Fibroblast of villous mesenchyme (primary cell): ENCODE measurements around the gene SEMA4G. TPM values are rescaled to one million over a fixed set of nuclear protein-coding genes. Genes with fewer than 3 reads are reported as not detected.

Source experiments
- DNase-seq: peaks from one replicate; pipeline ENCODE4 v3.0.0-alpha.2; 2010; ENCODE audit warnings: low read depth
- H3K4me3 ChIP-seq: 2 replicates; pipeline ENCODE4 v1.5.1; 2011; ENCODE audit warnings: low read depth, mild to moderate bottlenecking, low read length
- total RNA-seq: library from RNA; depleted of rRNA; stranded (reverse); fragments of >200 nt; gene quantifications from 2 replicates; pipeline ENCODE4 v1.2.3, GENCODE V29; 2012
- TF ChIP-seq, protein P1 (sequence below): IDR thresholded peaks from 2 replicates; pipeline ENCODE4 v1.5.1; 2012; ENCODE audit warnings: low read depth, mild to moderate bottlenecking, low read length; ENCODE audit not compliant: insufficient read depth

The SEMA4G gene
- total RNA-seq, 1 donor, result 0.43 TPM

GRCh38 chr10:100986952-100987684 lies 17.8 kb downstream of the SEMA4G start, which contains the start of the genes MRPL43 and TWNK:
TSS of gene MRPL43 (minus strand) at chr10:100987497. CDS start at chr10:100987443, 54 bp downstream.
TSS of gene TWNK (plus strand) at chr10:100987543. CDS start at chr10:100988211, 668 bp downstream.
- DNase-seq, result peak; percentile 65
- H3K4me3 ChIP-seq, result peak within 1 kb of the TSS; percentile 99
- TF ChIP-seq, protein P1, sequence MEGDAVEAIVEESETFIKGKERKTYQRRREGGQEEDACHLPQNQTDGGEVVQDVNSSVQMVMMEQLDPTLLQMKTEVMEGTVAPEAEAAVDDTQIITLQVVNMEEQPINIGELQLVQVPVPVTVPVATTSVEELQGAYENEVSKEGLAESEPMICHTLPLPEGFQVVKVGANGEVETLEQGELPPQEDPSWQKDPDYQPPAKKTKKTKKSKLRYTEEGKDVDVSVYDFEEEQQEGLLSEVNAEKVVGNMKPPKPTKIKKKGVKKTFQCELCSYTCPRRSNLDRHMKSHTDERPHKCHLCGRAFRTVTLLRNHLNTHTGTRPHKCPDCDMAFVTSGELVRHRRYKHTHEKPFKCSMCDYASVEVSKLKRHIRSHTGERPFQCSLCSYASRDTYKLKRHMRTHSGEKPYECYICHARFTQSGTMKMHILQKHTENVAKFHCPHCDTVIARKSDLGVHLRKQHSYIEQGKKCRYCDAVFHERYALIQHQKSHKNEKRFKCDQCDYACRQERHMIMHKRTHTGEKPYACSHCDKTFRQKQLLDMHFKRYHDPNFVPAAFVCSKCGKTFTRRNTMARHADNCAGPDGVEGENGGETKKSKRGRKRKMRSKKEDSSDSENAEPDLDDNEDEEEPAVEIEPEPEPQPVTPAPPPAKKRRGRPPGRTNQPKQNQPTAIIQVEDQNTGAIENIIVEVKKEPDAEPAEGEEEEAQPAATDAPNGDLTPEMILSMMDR, result no peak

- TF ChIP-seq, protein P1, result no peak
- no peak for DNase-seq
- H3K4me3 ChIP-seq, result peak overlapping the region; percentile 99
Observed at GRCh38 chr10:100987685-100988049, 18.4 kb downstream of the SEMA4G start.

DNA sequence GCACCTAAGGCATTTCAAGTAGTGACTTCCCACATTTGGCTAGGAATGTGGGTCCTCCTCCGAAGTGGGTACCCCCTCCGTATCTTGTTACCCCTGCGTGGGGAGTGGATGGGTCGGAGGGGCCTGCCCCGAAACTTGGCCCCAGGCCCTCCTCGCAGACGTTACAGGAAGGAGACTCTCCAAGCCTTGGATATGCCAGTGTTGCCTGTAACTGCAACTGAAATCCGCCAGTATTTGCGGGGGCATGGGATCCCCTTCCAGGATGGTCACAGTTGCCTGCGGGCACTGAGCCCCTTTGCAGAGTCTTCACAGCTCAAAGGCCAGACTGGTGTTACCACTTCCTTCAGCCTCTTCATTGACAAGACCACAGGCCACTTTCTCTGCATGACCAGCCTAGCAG lies 18.9 kb downstream of the SEMA4G start:
- TF ChIP-seq, protein P1, result no peak
- no peak for DNase-seq
- H3K4me3 ChIP-seq, result peak overlapping the region; percentile 99

DNA sequence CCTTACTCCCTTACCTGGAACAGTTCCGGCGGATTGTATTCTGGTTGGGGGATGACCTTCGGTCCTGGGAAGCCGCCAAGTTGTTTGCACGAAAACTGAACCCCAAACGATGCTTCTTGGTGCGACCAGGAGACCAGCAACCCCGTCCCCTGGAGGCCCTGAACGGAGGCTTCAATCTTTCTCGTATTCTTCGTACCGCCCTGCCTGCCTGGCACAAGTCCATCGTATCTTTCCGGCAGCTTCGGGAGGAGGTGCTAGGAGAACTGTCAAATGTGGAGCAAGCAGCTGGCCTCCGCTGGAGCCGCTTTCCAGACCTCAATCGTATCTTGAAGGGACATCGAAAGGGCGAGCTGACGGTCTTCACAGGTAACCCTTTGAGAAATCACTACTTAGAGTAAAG lies 19.8 kb downstream of the SEMA4G start:
- no peak for DNase-seq
- TF ChIP-seq, protein P1, result no peak
- H3K4me3 ChIP-seq, result no peak overlapping the region

GRCh38 chr10:100993986-100994708 lies 24.8 kb downstream of the SEMA4G start:
- H3K4me3 ChIP-seq, result no peak overlapping the region
- TF ChIP-seq, protein P1, result peak; percentile 73
- DNase-seq, result peak; percentile 47

DNA sequence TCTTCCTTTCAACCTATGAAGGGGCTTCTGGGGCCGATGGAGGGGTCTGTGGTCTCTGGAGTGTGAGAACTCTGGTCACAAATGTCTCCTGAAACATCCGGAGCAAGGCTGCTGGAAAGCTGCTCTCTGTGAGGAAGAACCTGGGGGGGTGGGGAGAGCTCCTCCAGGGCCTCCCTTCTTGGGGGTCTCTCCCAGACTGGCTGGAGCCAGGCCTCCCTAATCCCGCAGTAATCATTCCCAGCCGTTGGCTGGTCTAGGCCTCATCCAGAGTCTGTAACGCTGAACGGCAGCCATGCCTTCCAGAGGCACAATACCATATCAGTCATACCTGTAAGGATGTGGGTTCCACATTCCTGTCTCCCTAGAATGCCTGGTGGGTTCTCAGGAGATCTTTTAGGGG lies 25.9 kb downstream of the SEMA4G start:
- TF ChIP-seq, protein P1, result no peak
- H3K4me3 ChIP-seq, result no peak overlapping the region
- DNase-seq, result no peak
